Measurements from ENCODE around the gene HNRNPA0.
A peak's percentile ranks its signal among the peaks of the same experiment; 100 is the strongest.

The HNRNPA0 gene

DNA sequence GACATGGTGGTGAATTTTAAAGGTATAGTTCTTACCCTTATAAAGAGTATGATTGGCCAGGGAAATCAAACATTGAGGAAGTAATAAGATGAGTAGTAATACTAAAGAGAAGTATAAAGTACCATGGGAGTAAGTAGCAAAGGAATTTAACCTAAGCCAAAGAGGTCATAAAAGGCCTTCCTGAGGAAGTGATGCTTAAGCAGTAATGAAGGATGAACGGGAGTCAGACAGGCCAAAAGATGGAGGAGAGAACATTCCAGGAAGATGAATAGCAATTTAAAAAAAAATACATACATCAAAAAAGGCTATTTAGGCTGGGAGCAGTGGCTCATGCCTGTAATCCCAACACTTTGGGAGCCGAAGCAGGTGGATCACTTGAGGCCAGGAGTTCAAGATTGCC is 47.3 kb downstream of the HNRNPA0 start:
- DNase-seq (ENCODE audit: low read depth, low spot score), result no peak
- H3K4me3 ChIP-seq (ENCODE audit: low read depth, low read length), result no peak overlapping the region
- TF ChIP-seq, protein P1, sequence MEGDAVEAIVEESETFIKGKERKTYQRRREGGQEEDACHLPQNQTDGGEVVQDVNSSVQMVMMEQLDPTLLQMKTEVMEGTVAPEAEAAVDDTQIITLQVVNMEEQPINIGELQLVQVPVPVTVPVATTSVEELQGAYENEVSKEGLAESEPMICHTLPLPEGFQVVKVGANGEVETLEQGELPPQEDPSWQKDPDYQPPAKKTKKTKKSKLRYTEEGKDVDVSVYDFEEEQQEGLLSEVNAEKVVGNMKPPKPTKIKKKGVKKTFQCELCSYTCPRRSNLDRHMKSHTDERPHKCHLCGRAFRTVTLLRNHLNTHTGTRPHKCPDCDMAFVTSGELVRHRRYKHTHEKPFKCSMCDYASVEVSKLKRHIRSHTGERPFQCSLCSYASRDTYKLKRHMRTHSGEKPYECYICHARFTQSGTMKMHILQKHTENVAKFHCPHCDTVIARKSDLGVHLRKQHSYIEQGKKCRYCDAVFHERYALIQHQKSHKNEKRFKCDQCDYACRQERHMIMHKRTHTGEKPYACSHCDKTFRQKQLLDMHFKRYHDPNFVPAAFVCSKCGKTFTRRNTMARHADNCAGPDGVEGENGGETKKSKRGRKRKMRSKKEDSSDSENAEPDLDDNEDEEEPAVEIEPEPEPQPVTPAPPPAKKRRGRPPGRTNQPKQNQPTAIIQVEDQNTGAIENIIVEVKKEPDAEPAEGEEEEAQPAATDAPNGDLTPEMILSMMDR (IDR thresholded peaks at IDR 0.05; ENCODE audit: low read depth, low read length), result no peak
- in situ Hi-C loops (cut with HindIII; ENCODE audit: low sequenced_read_pairs), result no loop called here

DNA sequence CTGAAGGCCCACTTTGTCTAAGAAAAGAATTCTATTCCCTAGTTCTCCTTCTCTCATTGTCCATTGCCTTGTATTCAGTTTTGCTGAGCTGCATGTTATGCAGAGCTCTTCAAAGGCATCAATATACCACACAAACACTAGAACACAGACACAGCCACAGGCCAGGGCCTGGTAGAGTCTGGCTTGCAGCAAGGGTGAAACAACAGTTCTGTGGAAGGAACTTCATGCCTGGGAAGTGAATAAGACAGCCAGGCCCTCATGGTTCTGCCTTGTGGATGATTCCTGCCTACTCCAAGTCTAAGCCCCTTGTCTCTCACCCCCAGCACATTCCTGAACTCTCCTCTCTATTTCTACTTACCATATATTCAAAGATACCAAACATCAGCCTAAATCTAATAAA is 49.1 kb downstream of the HNRNPA0 start:
- TF ChIP-seq, protein P1 (IDR thresholded peaks at IDR 0.05; ENCODE audit: low read depth, low read length), result no peak
- DNase-seq (ENCODE audit: low read depth, low spot score), result no peak
- in situ Hi-C loops (cut with HindIII; ENCODE audit: low sequenced_read_pairs), result no loop called here
- no peak overlapping the region for H3K4me3 ChIP-seq (ENCODE audit: low read depth, low read length)

DNA sequence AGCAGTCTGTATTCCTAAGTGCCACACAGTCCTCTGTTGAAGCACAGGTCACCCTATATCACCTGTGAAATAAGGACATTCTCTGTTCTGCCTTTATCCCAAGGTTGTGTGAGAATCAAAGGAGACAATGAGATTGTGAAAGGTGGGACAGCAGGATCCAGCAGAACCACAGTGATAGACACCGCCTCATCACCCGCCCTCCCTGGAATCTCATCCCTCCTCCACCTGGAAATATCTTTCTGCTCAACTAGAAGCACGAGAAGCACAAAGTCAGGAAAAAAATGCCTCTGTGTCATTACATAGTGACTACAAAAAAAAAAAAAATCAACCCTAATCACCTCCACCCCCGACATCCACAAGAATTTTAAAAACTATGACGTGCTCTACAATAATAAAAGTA is 50.6 kb downstream of the HNRNPA0 start:
- in situ Hi-C loops (cut with HindIII; ENCODE audit: low sequenced_read_pairs), result no loop called here
- H3K4me3 ChIP-seq (ENCODE audit: low read depth, low read length), result no peak overlapping the region
- no peak for DNase-seq (ENCODE audit: low read depth, low spot score)
- TF ChIP-seq, protein P1 (IDR thresholded peaks at IDR 0.05; ENCODE audit: low read depth, low read length), result no peak

DNA sequence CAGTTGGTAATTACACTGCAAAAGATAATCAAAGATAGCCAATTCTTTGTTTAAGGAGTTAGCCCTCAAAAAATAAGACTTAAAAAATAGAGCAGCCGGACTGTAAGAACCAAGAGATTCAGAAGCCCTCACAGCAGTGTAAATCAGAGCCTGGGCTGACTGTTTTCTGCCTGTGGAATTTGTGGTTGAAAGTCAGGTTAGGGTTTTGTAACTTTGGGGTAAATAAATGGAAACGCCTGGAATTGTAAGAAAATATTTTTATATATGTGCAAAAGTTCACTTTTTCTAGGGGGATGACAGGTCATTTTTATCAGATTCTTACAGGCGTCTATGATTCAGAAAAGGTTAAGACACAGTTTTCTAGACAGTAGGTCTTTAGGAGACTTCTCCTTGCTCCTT is 53.9 kb downstream of the HNRNPA0 start:
- DNase-seq (ENCODE audit: low read depth, low spot score), result no peak
- in situ Hi-C loops (cut with HindIII; ENCODE audit: low sequenced_read_pairs), result no loop called here
- TF ChIP-seq, protein P1 (IDR thresholded peaks at IDR 0.05; ENCODE audit: low read depth, low read length), result no peak
- H3K4me3 ChIP-seq (ENCODE audit: low read depth, low read length), result no peak overlapping the region

DNA sequence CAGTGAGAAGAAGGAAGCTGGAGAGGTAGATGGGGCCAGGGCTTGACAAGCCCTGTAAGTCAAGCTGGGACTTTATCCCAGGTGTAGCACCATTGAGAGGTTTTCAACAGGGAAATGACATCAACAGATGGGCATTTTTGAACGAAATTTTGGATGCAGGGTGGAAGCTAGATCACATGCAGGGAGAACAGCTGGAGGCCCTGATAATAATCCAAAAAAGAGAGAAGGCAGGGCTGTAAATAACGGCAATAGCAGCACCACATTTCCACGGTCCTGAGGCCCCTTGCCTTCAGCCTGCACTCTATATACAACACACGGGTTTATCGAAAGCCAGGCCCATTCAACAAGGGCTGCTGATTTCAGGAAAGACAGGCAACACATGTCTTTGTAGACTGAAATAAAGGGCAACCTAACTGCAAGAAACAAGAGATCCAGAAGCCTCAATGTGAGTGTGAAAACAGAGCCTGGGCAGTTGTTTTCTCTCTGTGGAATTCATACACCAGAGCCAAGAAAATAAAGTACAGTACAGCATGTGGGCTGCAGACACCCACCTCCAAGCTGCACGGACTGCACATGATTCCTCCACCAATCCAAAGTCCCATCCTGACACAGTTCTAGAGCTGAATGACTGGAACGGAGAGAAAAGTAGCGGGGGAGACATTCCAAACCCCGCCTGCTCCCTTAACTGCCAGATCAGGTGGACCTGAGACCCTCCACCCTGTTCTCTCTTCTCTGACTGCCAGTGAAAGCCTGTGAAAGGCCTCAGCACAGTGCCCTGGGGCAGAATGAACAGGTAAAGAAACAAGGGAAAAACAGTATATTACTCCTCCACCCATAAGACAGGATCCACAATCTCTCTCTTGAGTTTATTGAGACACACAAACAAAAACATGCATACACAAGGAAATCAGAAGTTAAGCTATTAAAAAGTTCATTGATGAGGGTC is 54.6 kb downstream of the HNRNPA0 start:
- in situ Hi-C loops (cut with HindIII; ENCODE audit: low sequenced_read_pairs), result no loop called here
- H3K4me3 ChIP-seq (ENCODE audit: low read depth, low read length), result no peak overlapping the region
- TF ChIP-seq, protein P1 (IDR thresholded peaks at IDR 0.05; ENCODE audit: low read depth, low read length), result no peak
- DNase-seq (ENCODE audit: low read depth, low spot score), result no peak

DNA sequence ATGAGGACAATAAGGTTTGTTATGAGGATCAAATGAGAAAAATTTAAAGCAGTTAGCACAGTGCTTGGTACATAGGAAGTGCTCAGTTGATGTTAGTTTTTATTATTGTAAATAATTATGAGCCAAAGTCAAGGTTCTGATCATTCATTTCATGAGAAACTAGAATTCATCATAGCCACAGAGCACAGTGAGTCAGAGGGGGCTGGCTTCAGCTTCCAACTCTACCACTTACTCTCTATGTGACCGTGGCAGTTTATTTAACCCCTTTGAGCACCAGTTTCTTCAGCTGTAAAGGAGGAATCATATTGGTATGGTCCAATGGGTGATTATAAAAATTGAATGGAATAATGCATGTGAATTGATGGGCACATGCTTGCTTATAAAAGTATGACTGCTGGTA is 57.7 kb downstream of the HNRNPA0 start:
- no peak overlapping the region for H3K4me3 ChIP-seq (ENCODE audit: low read depth, low read length)
- DNase-seq (ENCODE audit: low read depth, low spot score), result peak; percentile 37
- TF ChIP-seq, protein P1 (IDR thresholded peaks at IDR 0.05; ENCODE audit: low read depth, low read length), result no peak
- in situ Hi-C loops (cut with HindIII; ENCODE audit: low sequenced_read_pairs), result no loop called here
